Measurements from ENCODE around the gene FJX1.

DNA sequence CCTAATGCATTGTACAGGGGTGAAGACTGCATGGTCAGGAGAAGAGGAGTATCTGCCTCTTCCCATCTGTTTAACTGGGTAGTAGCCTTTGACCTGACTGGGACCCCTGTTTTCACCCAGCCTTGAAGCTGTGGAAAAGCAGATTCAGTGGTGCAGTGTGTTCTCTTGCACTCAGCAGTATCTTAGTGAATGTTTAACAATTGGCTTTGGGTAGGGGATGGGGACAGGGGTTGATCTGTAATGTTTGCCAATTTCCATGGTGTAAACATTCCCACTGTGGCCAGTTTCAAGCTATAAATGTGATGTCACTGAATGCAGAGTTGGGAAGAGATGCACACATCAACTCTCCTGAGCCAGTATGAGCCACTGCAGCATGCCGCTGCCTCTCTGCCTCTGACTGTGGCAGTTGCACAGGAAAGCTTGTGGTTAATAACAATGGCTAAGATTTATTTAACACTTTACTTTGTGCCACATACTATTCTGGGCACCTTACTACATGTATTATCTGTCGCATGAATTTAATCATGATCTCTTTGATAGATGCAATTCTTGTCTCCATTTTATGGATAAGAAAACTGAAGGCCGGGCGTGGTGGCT lies 15.7 kb downstream of the FJX1 start:
- TF ChIP-seq, protein P1, sequence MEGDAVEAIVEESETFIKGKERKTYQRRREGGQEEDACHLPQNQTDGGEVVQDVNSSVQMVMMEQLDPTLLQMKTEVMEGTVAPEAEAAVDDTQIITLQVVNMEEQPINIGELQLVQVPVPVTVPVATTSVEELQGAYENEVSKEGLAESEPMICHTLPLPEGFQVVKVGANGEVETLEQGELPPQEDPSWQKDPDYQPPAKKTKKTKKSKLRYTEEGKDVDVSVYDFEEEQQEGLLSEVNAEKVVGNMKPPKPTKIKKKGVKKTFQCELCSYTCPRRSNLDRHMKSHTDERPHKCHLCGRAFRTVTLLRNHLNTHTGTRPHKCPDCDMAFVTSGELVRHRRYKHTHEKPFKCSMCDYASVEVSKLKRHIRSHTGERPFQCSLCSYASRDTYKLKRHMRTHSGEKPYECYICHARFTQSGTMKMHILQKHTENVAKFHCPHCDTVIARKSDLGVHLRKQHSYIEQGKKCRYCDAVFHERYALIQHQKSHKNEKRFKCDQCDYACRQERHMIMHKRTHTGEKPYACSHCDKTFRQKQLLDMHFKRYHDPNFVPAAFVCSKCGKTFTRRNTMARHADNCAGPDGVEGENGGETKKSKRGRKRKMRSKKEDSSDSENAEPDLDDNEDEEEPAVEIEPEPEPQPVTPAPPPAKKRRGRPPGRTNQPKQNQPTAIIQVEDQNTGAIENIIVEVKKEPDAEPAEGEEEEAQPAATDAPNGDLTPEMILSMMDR (conservative IDR thresholded peaks at IDR 0.05; ENCODE audit: low read depth in 2 of 2) = no peak
- TF ChIP-seq NANOG (IDR thresholded peaks at IDR 0.05; ENCODE audit: borderline replicate concordance) (no peak), EZH2 (IDR thresholded peaks at IDR 0.05; ENCODE audit: low read depth, unreplicated experiment) (no peak), EZH2phosphoT487 (IDR thresholded peaks at IDR 0.05; ENCODE audit: unreplicated experiment) (no peak)

Data from GM23338 (cell line).